ENCODE data around the gene USP43. TPM values are rescaled to one million over a fixed set of nuclear protein-coding genes. Genes with fewer than 3 reads are reported as not detected.

Gene USP43
- total RNA-seq, 1 donor from 2014 or later: 0.07 TPM

DNA sequence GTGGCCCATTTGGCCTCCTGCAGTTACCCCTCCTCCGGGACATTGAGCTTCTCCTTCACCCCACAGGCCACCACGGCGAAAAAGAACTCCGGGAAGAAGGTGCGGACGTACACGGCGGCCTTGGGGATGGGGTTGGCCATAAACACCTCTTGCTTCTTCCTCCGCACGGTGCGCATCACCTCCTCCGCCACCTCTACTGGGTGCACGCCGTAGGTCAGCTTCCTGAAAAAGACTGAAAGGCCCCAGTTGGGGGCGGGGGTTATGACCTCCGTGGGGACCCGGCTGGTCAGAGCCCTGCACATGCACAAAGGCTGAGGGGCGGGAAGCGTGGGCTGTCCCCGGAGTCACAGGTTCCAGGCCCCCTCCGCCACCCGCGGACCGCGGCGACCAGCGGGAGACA, 126.1 kb downstream of the USP43 start:
- DNase-seq (ENCODE audit: low read depth, low spot score): no peak

GRCh38 chr17:9772658-9773057, 127.3 kb downstream of the USP43 start:
- DNase-seq (ENCODE audit: low read depth, low spot score): no peak

GRCh38 chr17:9776911-9777310, 131.6 kb downstream of the USP43 start:
- DNase-seq (ENCODE audit: low read depth, low spot score): no peak

Other genes with a start within 250 kb of the USP43 start
- 72.6 and 74.2 TPM in 2 replicates for gene STX8, start 69.7 kb upstream of the USP43 start, total RNA-seq
- not detected in 2 replicates for gene CFAP52, start 68.9 kb upstream of the USP43 start, total RNA-seq
- gene DHRS7C, start 146.1 kb downstream of the USP43 start, total RNA-seq: not detected in 2 replicates
- gene GSG1L2, start 176.6 kb downstream of the USP43 start, total RNA-seq: not detected in 2 replicates
- gene GLP2R, start 180.4 kb downstream of the USP43 start, total RNA-seq: not detected in 2 replicates